ENCODE data around the gene ADAMTSL1. TPM values are rescaled to one million over a fixed set of nuclear protein-coding genes. Genes with fewer than 3 reads are reported as not detected.

The ADAMTSL1 gene
- total RNA-seq, 1 experiment from 2014 or later: 1.2 TPM

- H3K79me1 ChIP-seq (ENCODE audit: insufficient read depth, low read depth, low read length, poor library complexity, severe bottlenecking): no peaks in the 10 kb centered on the region
- no peak for TF ChIP-seq CTCF (conservative IDR thresholded peaks at IDR 0.05)
- H3K23me2 ChIP-seq (ENCODE audit: insufficient read length, low read depth, low read length, poor library complexity, severe bottlenecking): no peaks in the 10 kb centered on the region
Observed at GRCh38 chr9:18783909-18784308, 310.0 kb downstream of the ADAMTSL1 start.

More at GRCh38 chr9:18783909-18784308, 310.0 kb downstream of the ADAMTSL1 start:
- Mint-ChIP-seq H3K27ac (no peak overlapping the region), H3K4me1 (no peaks in the 10 kb centered on the region; a peak in 2 of 4 replicates), H3K4me3 (no peak overlapping the region), H3K9me3 (no peaks in the 10 kb centered on the region), H3K36me3 (ENCODE audit: insufficient read depth in 1 of 3, low read depth in 3 of 3) (no peaks in the 10 kb centered on the region), H3K27me3 (ENCODE audit: low read depth) (no peaks in the 10 kb centered on the region)
- Histone ChIP-seq H3K23ac (ENCODE audit: insufficient read length, low read depth, low read length) (no peak overlapping the region), H3T11ph (ENCODE audit: low read length) (no peak overlapping the region), H3K18ac (ENCODE audit: insufficient read length, low read depth, low read length) (no peak overlapping the region), H3K4me1 (ENCODE audit: insufficient read depth, low read length) (peaks cover 2% of the 10 kb centered on the region; the same call in 1 of the 2 replicates), H2BK12ac (ENCODE audit: insufficient read length, low read depth, low read length) (no peak overlapping the region), H3K27me3 (ENCODE audit: insufficient read depth, low read length) (no peaks in the 10 kb centered on the region), H2AFZ (ENCODE audit: low read length) (no peak overlapping the region), H4K8ac (replicated peaks; ENCODE audit: insufficient read length, low read depth, low read length) (no peak overlapping the region), H2BK5ac (ENCODE audit: insufficient read length, low read length) (no peak overlapping the region), H4K91ac (ENCODE audit: insufficient read length, low read depth, low read length) (no peak overlapping the region), H3K9me3 (ENCODE audit: control insufficient read depth, low read depth, low read length) (no peaks in the 10 kb centered on the region), H3K4ac (ENCODE audit: low read depth, low read length) (no peak overlapping the region), H3K9ac (ENCODE audit: extremely low read depth, insufficient read length, low read length) (no peak overlapping the region), H3K27ac (ENCODE audit: insufficient read length, low read depth, low read length) (no peak overlapping the region), H4K20me1 (ENCODE audit: control insufficient read depth, insufficient read depth, insufficient read length) (no peaks in the 10 kb centered on the region), H3K79me2 (ENCODE audit: insufficient read depth, low read length) (no peaks in the 10 kb centered on the region), H2BK20ac (ENCODE audit: low read depth, low read length, poor library complexity, severe bottlenecking) (no peak overlapping the region), H2AK5ac (ENCODE audit: insufficient read length, low read length) (no peak overlapping the region), H2BK120ac (ENCODE audit: low read depth, low read length, poor library complexity, severe bottlenecking) (no peak overlapping the region), H4K5ac (ENCODE audit: insufficient read length, low read depth, low read length) (no peak overlapping the region), H2BK15ac (ENCODE audit: low read depth, low read length) (no peak overlapping the region), H3K56ac (ENCODE audit: insufficient read length, low read depth, low read length) (no peak overlapping the region), H3K14ac (ENCODE audit: insufficient read depth, low read length) (no peak overlapping the region), H3K4me2 (ENCODE audit: insufficient read depth, insufficient read length, low read length) (no peak overlapping the region)
- WGBS (ENCODE audit: extremely low coverage, insufficient read length, low lambda C conversion rate): no CpG with 5 or more reads among the region's 3 CpGs
- no peak for DNase-seq

Data from H9 (cell line).